DMS79 (cell line): Measurements from ENCODE around the gene PPT1.
A peak's percentile ranks its signal among the peaks of the same experiment; 100 is the strongest.

Experiments used
- DNase-seq: peaks from one replicate; lab custom pipeline; 2025; lab: John Stamatoyannopoulos, UW

Gene PPT1

GRCh38 chr1:40096977-40097782, at the start of gene PPT1:
PPT1 (minus strand) TSS chr1:40097252; CDS start chr1:40097238, 14 bp downstream.
- peak; percentile 60 for DNase-seq

GRCh38 chr1:40143891-40144575, 47.0 kb upstream of the PPT1 start:
- peak; percentile 28 for DNase-seq

DNA sequence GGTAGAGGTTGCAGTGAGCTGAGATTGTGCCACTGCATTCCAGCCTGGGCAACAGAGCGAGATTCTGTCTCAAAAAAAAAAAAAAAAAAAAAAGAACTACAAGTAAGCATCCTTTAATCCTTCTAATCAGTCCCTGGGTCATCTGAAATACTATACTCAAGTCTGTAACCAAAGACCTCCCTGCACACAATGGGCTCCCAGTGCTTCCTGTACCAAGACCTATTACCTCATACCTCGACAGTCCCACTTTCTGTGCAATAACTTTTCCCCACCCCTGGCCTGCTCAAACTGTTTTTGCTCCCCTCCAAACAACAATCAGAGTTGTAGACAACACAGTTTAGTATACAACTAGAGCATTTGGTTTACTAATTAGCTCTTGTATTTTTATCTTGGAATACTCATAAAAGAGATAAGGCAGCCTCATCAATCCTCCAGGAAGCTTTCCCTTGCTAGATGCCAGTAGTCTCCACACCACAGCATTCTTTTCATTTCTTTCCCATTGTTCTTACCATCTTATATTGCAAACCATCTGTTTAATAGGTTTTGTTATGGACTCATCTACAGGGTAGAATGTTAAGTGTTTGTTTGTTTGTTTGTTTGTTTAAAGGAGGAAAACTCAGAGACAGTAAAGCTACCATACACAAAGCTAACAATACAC, 45.0 kb upstream of the PPT1 start:
- no peak for DNase-seq

DNA sequence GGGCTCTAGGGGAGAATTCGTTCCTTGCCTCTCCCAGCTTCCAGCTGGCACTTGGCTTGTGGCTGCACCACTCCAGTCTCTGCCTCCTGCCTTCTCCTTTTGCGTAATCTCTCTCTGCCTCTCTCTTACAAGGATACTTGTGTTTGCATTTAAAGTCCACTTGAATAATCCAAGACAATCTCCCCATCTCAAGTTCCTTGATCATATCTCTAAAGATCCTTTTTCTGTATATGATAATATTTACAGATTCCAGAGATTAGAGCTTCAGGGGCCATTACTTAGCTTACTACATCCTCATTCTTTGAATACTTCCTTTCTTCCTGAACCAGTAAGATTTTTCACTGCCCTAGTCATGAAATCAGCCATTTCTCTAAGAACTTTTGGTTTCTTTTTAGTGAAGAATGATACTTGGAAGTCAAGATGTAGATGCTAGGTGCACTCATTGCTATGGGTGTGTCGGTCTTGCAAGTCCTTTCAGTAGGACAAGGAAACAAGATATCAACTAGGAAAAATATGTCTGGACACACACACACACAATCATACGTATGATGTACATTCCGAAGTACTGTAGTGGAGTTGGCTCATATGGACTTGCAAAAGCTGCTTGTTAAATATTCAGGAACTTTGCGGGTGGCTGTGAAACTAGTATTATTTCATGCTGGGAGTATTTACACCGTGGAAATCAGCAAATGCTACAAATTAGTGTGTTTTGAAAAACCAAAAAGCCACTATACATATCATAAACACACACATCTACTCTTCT, 43.3 kb upstream of the PPT1 start:
- DNase-seq: no peak

GRCh38 chr1:40133839-40134238, 36.8 kb upstream of the PPT1 start:
- no peak for DNase-seq

DNA sequence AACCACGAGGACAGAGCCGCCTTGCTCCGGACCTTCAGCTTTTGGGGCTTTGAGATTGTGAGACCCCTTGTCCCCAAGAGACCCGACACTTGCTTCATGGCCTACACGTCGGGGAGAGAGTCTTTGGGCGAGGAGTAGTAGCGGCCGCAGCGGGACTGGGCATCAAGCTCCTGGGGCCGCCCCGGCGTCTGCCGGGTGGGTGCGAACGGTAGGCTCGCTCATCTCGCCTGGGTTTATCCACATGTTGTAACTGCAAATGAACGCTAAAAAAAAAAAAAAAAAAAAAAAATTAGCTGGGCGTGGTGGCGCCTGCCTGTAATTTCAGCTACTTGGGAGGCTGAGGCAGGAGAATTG, 36.2 kb upstream of the PPT1 start:
- DNase-seq: no peak

DNA sequence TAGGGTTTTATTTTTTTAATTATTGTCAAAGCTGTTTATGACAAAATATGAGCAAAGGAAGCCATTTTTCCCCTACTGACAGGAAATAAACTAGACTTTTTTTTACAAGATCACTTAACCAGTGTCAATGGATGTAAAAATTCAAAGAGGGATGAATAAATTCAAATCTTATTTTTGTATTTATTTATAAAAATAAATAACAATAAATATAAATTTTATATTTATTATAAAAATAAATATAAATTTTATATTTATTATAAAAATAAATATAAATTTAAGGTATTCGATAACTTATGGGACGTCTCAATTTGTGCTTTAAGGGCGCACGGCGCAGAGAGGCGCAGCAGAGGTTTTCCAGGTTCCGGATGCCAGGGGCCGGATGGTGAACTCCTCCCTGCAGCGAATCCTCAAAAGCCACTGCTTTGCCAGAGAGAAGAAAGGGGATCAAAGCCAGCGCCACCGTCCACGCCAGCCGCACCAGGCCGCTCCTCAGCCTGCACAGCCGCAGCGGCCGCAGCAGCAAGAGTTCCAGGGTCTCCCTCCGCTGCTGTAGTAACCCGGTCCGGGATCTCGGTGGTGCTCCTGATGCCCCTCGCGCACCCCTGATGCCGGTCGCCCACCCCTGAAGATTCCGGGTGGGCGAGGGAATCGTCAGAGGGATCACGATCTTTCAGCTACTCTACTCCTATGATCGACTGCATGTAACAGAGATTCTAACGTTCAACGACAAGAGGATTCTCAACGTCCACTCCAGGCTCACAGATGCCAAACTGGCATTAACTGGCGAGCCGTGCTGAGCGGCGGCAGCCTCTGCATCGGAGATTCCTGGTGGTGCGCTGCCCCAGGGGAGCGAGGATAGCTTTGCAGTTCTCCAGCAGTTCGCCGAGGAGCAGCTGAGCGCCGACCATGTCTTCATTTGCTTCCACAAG, 35.6 kb upstream of the PPT1 start:
- no peak for DNase-seq

GRCh38 chr1:40130892-40131291, 33.8 kb upstream of the PPT1 start:
- DNase-seq: no peak

DNA sequence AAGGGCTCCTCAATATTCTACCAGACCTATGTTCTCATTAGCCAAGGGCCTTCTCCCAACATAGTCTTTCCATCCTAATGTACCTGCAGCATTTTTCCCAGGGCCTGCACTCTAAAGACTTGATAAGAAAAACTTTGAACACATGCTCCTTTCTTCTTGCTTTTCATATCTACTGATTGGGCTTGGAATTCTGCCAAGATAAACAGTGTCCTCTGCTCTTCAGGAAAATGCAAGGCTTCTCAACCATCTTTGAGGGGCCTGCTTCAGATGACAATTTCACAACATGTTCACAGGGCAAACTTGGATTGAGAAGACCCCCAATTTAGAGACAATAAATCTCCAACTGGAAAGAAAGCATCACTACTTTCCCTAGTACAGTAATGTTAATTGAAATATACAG, 25.8 kb upstream of the PPT1 start:
- DNase-seq: peak; percentile 4

DNA sequence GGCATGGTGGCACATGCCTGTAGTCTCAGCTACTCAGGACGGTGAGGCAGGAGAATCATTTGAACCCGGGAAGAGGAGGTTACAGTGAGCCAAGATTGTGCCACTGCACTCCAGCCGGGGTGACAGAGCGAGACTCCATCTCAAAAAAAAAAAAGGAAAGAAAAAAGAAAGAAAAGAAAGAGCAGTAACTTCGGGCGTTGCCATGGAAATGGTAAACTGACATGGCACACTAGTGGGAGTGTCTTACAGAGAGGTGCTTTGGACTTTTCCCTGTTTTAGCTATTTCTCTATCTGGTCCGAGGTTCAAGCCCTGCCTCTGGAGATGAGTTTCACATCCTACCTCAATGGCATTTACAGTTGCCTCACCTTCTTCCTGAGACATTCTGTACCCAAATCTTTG, 23.1 kb upstream of the PPT1 start:
- no peak for DNase-seq

- no peak for DNase-seq
Observed at GRCh38 chr1:40114400-40114799, 17.3 kb upstream of the PPT1 start.

- DNase-seq: no peak
Observed at GRCh38 chr1:40110389-40110788, 13.3 kb upstream of the PPT1 start.

DNA sequence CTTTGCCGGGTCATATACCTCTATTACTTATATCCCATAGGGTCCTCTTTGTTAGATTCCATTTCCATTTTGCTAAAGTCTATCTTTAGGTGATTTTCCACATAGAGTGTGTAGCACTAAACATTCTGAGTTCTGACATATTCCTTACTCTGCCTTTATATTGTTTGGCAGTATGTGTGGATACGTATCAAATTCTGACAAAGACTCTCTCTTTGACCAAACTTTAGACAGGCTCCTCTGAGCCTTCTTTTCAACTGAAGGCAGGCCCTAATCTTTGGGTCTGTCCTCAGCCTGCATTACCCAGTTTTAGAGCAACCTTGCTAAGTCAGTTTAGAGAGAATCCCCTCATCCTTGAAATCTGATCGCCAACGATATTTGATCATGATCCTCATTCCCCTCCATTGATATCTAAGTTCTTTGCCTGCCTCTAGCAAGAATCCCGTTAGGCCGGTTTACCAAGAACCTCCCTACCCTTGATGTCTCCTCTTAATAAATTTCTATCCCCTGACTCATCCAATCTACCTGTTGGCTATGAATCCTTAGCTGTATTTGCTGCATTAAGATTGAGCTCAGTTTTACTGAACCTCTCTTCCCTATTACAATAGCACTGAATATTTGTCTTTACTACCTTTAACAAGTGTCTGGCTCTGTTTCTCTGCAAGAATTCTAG, 10.4 kb upstream of the PPT1 start:
- DNase-seq: peak; percentile 0

DNA sequence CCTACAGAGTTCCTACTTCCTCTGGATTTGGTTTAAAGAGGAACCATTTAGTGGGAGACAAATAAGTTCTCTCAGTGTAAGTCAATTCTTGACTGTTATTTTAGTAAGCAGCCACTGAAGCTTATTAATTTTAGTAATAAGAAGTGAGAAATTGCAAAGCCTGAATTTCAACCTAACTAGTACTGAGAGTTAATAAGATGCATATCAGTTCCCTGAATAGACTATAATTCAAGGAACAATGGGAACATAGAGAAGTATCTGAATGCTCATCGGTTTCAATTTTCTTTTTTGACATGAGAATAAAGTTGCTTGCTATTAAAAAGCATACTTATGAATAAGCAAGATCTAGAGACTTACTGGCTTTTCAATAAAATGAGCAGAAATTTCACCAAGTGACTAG, 8.0 kb upstream of the PPT1 start:
- DNase-seq: no peak

DNA sequence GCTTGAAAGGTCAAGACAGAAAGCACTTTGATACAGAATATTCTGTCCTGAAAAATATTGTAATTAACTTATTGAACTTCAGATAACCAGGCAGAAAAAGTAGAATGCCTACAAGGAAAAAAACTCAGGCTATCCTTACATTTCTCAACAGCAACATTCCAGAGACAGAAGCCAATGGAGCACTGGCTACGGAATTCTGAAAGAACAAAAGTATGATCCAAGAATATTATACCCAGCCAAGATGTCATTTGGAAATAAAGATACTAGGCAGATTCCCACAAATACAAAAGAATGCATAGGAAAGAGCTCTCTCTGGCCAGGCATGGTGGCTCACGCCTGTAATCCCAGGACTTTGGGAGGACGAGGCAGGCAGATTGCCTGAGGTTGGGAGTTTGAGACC, 5.8 kb upstream of the PPT1 start:
- no peak for DNase-seq

DNA sequence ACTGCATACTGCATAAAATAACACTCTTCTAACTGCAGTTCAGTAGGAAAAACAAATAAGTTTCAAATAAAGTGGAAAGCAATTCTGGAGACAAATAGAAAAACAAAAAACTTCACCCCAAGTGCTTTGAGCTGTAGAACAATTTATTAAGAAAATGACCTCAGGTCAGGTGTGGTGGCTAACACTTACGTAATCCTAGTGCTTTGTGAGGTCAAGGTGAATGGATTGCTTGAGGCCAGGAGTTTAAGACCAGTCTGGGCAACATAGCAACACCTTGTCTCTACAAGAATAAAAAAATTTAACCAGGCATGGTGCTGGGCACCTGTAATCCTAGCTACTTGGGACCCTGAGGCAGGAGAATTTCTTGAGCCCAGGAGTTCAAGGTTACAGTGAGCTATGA, 5.0 kb upstream of the PPT1 start:
- DNase-seq: no peak

DNA sequence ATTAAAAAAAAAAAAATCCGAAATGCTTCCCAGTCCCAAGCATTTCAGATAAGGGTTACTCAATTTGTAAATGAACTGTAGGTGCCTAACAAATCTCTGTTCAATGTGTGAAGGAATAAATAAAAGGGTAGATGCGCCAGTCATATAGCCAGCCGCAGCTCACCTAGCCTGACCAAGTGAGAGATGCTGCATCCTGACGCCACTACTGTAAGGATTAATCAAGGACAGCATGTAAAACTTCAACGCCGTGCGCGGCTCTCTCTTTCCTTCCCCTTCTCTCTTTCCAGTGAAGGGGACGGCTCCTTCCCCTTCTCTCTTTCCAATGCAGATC, 441 bp downstream of the PPT1 start:
- no peak for DNase-seq

GRCh38 chr1:40095806-40096205, 1.2 kb downstream of the PPT1 start:
- DNase-seq: no peak

GRCh38 chr1:40094466-40095110, 2.5 kb downstream of the PPT1 start:
- no peak for DNase-seq
